Measurements from ENCODE around the gene PDE6B.
"Not testable (repeated sequence)": the region's sequence is repeated elsewhere in the genome, so short reads cannot be mapped to it uniquely, and the experiment has no call there.

- not testable (repeated sequence) for TF ChIP-seq POLR2A (IDR thresholded peaks at IDR 0.05); CTCF (IDR thresholded peaks at IDR 0.05); POLR2AphosphoS5 (IDR thresholded peaks at IDR 0.05); EP300 (IDR thresholded peaks at IDR 0.05; ENCODE audit: low read depth)
Observed at GRCh38 chr4:642366-642765, 17.0 kb downstream of the PDE6B start.
